Raji (cell line): ENCODE measurements around the gene COL18A1.
A peak's percentile ranks its signal among the peaks of the same experiment; 100 is the strongest.

Source experiments
- POLR2A ChIP-seq: IDR thresholded peaks from 2 replicates; pipeline ENCODE4 v1.6.1; 2011; ENCODE audit warnings: low read depth, low read length, control low read depth; ENCODE audit not compliant: insufficient read depth

Gene COL18A1

DNA sequence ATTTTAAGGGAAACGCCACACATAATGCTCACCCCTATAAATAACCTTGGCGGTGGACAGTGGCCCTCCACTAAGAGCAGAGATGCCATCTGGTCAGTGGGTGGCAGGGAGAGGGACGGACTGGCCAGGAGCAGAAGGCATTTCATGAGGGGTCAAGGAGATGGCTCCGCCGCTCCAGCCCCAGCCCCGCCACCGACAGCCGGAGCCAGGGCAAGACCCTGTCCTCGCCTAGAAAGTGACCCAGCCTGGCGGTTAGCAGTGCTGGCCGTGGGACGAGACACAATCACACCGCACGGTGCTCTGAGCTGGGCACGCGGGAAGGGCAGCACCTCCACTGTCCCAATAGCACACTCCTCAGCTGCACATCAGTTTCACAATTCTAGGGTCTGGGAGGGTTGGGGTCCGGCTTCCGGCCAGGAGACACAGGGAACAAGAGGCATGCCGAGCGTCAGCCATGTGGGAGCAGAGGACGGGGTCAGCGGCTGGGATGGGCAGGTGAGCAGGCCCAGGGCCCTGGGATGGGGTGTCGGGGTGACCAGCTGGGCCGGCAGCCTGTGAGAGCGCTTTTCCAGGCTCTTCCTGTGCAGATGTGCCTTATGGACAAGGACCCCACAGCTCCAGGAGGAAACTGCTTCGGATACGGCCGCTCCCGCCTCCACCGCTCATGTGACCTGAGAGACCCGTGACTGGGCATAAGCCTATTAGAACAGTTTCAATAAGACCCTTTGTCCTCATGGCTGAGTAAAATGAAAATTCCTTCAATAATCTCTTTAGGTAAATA, 131.5 kb downstream of the COL18A1 start:
- no peak for TF ChIP-seq POLR2A

DNA sequence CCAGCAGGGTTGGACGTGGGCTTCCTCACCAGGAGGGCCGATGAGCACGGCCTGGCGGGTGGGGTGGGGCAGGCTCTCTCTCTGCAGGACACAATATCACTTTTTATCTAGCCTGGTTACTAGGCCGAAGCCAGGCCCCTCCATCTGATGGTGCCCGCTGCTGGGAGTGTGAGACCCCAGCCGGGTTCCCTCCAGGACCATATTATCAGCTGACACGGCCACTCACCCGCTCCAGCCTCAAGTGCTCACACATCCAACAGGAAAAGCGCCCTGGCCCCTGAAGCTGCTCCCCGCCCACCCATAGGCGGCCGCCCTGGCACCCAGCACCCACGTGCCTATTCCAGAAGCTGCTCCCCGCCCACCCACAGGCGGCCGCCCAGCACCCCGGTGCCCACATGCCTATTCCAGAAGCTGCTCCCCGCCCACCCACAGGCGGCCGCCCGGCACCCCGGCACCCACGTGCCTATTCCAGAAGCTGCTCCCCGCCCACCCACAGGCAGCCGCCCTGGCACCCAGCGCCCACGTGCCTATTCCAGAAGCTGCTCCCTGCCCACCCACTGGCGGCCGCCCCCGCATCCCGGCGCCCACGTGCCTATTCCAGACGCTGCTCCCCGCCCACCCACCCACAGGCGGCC, 132.3 kb downstream of the COL18A1 start:
- TF ChIP-seq POLR2A, result no peak

DNA sequence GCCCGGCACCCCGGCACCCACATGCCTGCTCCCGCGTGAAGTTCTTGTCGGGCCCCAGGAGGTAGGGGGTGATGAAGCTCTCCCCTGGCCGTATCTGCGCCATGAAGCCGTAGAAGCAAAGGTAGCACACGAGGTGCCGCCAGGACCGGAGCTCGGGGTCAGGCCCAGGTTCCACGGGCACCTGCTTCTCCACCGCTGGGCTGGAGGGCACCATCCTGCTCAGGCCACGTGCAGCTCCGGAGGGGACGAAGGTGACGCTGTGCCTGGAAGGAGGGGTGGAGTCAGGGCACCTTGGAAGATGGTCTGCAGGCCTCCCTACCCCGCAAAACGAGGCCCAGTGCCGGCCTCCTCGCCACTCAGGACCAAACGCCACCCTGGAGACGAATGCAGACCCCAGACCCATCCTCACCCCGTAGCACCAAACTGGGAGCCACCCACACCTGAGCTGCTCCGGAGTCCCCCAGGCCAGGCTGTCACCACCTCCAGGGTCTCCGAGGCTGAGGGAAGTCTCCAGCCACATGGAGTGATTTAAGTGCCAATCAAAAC, 132.9 kb downstream of the COL18A1 start:
- no peak for TF ChIP-seq POLR2A

DNA sequence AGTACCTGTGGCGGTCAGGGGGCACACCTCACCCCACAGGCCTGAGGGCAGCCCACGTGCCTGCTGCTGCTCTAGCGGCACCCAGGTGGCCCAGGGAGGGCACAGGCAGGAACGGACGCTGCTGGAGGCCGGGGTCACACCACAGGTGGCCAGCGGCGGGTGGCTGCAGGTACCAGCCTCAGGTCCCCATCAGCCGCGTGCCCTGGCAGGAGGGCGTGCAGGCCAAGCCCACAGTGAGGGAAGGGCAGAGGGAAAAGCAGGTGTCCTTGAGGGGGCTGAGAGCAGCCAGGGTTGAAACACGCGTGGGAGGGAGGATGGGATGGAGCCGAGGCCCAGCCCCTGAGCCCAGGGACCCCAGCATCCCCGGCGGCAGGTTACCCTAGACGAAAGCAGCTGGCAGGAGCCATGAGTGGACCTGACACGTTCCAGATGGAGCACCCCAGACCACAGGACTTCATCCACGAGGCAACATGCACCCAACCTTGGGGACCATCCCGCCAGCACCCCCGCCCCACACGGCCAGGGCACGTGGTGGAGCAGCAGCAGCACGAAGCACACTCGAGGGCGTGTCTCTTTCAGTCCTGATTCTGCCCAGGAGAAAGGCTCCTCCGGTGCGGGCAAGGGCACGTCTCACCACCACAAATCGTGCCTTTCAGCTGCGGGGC, 133.5 kb downstream of the COL18A1 start:
- TF ChIP-seq POLR2A, result no peak

DNA sequence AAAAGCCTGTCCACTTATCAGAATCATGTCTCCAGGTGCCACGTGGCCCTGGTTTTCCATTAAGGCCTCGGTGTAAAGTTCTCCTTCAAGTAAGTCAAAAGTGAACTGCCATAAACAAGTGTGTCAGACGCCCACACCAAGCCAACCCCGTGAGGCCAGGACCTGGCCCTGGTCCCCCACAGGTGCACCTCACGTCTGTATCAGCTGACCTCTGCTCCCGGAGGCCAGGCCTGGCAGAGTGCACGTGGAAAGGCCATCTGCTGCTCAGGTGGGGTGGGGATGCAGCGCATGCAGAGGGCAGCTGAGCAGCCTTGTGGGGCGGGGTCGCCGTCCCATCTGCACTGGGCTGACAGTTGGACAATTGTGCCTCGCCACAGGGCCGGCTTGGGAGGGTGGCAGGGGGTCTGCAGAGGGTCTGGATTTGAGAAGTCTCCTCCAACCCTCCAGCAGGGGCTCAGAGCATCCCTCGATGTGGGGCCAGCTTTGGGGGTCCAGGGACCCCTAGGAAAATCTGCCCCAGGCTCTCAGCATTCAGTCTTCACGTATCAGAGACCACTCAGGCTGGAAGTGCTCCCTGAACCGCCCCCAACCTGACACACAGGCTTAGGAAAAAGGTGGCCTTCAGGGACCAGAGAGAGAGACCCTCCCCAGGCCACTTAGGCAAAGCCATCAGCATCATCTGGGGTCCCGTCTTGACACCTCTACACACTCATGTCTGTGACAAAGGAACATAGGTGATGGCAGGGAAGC, 134.3 kb downstream of the COL18A1 start:
- TF ChIP-seq POLR2A, result no peak

DNA sequence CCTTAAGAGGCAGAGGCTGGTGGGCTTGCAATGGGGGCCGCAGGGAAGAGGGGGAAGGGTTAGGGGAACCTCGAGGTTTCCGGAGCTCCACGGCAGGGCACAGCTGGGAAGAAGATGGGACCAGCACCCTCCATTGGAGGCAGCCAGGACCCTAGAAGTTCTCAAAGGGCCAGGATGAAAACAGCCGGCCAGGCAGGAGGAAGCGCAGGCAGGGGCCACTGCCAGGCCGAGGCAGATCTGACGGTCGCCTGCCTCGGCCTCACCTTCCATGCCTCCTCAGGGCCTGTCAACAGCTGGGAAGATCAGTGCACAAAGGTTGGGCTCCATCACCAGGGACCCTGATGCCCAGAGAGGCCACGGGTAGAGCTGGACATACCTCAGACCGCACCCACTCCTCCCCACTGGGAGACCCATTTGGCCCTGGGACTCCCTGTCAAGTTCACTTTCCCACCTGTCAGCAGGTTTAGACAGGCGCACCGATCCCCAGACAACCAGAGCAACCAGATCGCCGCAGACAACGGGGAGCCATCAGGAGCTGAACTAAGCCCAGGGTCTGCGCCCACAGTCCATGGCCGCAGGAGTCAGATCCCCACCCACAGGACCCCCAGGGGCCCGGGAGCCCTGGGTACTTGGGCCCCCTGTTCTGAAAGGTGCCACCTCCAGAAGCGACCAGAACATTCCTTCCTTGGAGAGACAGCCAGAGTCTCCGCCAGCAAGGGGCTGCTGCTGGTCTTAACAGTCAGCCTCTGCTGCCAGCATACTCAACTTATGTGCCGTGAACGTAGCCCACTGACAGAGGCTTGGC, 135.0 kb downstream of the COL18A1 start:
- no peak for TF ChIP-seq POLR2A

DNA sequence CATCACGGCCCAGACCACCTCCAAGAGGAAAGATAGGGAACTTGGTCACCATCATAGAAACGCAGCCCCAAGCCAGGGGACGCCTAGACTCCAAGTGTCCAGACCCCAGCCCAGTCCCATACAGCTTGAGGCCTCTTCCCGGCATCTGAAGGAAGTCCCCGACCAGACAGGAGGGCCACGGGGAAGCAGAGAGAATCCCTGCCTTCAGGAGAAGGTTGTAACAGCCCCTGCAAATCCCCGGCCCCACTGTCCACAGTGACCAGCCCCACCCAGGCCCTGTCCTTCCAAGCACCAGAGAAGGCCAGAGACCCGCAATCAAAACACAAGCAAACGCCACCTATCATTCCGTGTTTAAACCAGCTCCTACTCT, 135.6 kb downstream of the COL18A1 start:
- TF ChIP-seq POLR2A, result no peak

DNA sequence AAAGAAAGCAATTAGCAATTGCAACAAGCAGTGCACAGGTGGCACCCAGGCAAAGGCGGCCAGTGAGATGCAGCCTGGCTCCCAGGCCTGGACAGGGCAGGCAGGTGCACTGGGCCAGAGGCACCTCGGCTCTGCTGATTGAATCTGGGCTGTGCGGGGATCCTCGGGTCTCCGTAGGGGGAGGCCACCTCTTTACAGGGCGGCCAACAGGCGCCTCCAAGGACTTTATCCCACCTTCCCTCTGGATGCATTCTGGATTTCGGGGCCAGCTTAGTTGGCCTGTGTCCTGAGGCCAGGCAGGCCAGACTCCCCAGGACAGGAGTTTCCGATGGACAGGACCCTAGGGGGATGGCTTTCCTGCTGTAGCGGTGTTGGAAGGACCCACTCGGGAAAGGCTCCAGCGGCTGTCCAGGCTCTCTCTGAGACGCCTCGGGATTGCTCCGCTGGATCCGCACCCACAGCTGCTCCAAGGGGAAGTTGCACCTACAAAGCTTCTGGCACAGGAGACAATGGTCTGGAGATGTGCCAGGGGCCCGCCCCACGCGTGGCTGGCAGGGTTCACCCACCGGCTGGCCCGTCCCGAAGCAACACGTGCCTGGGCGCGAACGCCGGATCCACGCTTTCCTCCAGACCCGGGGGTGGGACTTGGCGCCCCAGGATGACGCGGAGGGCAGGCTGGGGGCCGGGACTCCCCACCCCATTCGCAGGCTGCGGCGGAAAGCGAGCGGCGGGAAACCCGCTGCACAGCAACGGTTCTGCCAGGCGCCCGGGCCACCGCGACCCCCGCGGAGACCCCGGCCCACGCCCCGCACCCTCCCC, 136.5 kb downstream of the COL18A1 start:
- TF ChIP-seq POLR2A, result peak; percentile 66

DNA sequence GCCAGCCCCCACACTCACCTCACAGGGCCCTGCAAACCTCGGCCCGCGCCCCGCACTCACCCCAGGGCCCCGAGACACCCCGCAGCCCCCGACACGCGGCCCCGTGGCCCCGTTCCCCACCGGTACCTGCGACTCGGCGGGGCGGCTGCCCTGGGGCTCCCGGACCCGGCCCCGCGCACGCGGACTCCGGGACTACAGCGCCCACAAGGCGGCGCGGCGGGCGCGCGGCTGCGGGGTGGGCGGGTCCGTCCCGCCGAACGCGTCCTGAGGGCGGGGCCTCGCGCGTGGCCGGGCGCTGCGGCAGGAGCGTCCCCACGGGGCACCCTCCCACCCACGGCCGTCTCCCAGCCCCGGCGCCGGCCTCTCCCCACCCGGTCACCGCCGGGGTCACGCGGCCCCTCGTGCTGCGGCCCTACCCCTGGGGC, 137.3 kb downstream of the COL18A1 start, which contains the start of gene SLC19A1:
Gene SLC19A1 (minus strand): TSS at position 199 of the 425 bp plus-strand sequence. CDS start 4,481 bp downstream, outside the sequence.
- peak; percentile 64 for TF ChIP-seq POLR2A

DNA sequence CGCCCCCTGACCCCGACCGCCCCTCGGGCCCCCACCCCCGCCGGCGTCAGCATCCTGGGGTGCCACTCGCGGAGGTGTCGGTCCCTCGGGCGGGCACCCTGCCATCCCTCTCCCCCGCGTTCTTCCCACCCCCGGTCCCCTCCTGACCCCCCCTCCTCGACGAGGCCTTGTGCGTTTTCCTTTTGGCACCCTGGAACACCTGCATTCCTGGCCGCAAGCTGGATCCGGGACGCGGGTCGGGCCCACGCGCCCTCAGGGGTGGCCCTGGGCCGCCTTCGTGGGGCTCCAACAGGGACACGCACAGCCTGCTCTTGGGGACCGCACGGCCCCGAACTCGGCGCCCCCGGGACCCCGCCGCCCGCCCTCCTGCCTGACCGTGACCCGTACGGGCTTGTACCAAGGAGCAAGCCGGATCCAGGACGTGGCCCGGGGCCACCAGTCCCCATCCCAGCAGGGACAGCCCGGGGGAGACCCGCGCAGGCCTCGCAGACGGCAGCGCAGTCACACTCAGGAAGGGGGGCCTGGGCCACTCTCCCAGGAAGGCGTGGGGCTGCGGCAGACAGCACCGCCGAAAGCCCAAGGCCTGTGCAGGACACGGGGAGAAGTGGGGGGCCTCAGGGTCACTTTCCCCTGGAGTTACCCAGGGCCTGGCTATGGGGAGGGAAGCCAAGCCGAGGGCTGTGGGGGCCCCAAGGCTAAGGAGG, 137.9 kb downstream of the COL18A1 start:
- no peak for TF ChIP-seq POLR2A

DNA sequence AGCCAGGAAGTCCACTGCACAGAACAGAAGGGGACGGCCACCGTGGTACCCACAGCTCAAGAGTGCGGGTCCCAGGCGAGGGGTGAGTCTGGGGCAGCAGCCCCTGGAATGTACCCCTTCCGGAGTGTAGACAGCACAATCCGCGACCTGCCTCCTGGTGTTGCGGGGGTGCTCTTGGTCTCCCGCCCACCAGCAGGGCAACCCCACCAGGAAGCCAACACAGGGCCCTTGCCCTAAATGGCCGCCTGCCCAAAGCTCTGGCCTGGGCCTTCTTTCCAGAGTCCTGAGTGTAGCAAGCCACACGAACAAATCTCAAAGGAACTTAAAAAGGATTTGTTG, 138.4 kb downstream of the COL18A1 start:
- TF ChIP-seq POLR2A, result no peak

DNA sequence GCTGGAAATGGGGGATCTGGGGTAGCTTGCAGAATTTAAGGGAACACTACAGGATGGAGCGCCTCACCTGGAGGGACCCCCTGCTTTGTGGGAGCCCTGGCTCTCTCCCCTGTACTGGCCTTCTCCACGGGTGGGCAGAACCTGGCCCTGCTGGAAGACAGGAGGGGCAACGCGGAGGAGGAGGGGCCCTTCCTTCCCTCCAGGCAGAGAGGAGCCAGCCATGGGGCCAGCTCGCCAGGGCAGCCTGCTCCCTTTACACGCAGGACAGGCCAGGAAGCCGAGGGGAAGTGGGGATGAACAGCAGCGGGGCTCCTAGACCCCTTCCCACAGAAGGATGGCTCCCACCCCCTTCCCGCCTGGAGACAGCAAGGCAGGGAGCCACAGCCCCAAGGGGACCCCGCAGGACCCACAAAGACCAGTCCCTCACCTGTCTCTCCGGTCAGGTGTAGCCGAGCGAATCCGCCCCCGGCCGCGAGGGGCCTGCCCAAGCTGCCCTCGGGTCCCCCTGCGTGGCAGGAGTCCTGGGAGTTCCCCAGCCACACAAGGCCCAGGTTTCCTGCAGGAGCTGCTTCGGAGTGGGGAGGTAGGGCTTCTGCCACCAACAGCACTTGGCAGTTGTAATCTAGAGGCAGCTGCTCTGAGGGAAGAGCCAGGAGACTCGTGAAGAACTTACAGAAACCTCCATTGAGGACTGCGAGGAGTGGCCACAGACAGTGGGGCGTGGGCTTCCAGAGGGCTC, 138.9 kb downstream of the COL18A1 start:
- no peak for TF ChIP-seq POLR2A

DNA sequence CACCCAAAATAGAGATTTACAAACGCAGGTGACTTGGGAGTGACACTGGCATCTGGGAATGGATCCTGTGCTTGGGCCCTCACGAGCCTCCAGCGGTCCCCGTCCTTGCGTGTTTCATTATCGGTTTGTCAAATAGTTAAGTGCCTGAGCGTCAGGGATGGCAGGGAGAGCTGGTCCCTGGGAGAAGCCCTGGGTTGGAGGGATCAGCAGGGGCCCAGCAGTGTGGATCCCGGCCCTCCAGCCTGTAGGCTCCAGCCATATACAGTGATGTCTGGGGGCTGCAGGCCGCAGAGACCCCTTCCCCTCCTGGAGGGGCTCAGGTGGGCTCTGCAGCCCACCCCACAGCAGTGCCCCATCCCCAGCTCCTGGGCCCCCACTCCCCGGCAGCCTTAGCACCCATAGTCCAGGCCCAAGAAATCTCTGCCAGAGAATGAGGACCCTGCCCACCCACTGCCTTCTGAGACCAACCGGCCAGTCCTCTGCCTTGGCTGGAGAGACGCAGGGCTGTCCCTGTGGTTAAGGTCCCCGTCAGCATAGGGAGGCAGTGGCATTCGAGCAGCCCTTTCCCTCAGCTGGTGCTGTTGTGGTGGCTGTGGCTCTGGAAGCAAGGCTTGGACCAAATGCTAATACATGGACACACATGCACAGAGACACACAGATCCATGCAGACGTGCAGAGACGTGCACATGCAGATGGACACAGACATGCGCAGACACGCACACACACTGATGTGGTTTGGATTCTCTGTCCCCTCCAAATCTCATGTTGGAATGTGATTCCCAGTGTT, 139.7 kb downstream of the COL18A1 start:
- TF ChIP-seq POLR2A, result no peak
